ENCODE data around the gene SHE.

The SHE gene

GRCh38 chr1:154456631-154457030 lies 45.6 kb downstream of the SHE start:
- Histone ChIP-seq H3K36me3 (ENCODE audit: insufficient read depth, low read depth, low read length) (no peaks in the 10 kb centered on the region), H3K4me3 (ENCODE audit: low read length) (no peak overlapping the region), H3K4me1 (ENCODE audit: insufficient read depth, low read length) (no peaks in the 10 kb centered on the region), H3K27ac (ENCODE audit: low read length) (no peak overlapping the region), H3K9ac (ENCODE audit: low read depth, low read length) (no peak overlapping the region), H3K9me3 (ENCODE audit: insufficient read depth, low read depth, low read length) (no peaks in the 10 kb centered on the region), H3K27me3 (ENCODE audit: insufficient read depth, low read length) (no peaks in the 10 kb centered on the region)

DNA sequence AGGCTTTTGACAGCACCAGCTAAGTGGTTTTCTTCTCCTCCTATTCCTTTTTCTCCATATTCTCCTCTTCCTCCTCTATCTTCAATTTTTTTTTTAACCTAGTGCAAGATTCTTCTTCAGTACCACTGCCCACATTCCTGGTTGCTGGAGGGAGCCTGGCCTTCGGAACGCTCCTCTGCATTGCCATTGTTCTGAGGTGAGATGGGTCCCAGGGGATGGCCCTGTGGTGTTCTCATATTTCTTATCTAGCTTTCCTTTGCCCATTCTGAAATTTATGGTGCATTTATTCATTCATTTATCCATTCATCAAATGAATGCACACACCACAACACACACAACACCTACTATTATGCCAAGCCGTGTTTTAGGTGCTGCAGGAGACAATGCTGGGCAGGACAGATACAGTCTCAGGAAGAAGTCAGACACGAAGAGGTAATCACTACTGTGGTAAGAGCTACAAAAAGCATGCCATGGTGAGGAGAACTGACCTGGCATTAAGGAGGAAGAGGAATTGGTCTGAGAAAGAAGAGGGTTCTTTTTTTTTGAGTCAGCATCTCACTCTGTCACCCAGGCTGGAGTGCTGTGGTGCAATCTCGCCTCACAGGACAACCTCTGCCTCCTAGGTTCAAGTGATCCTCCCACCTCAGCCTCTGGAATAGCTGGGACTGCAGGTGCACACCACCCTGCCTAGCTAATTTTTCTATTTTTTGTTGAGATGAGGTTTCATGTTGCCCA lies 47.7 kb downstream of the SHE start:
- Histone ChIP-seq H3K9me3 (ENCODE audit: insufficient read depth, low read depth, low read length) (no peaks in the 10 kb centered on the region), H3K36me3 (ENCODE audit: insufficient read depth, low read depth, low read length) (no peaks in the 10 kb centered on the region), H3K4me1 (ENCODE audit: insufficient read depth, low read length) (no peaks in the 10 kb centered on the region), H3K27ac (ENCODE audit: low read length) (no peak overlapping the region), H3K27me3 (ENCODE audit: insufficient read depth, low read length) (no peaks in the 10 kb centered on the region), H3K9ac (ENCODE audit: low read depth, low read length) (no peak overlapping the region), H3K4me3 (ENCODE audit: low read length) (no peak overlapping the region)

- H3K36me3 ChIP-seq (ENCODE audit: insufficient read depth, low read depth, low read length) = no peaks in the 10 kb centered on the region
- H3K4me1 ChIP-seq (ENCODE audit: insufficient read depth, low read length) = no peaks in the 10 kb centered on the region
- no peak overlapping the region for H3K9ac ChIP-seq (ENCODE audit: low read depth, low read length)
- H3K4me3 ChIP-seq (ENCODE audit: low read length) = no peak overlapping the region
- no peak overlapping the region for H3K27ac ChIP-seq (ENCODE audit: low read length)
- no peaks in the 10 kb centered on the region for H3K9me3 ChIP-seq (ENCODE audit: insufficient read depth, low read depth, low read length)
- H3K27me3 ChIP-seq (ENCODE audit: insufficient read depth, low read length) = no peaks in the 10 kb centered on the region
These were observed 48.4 kb downstream of the SHE start for GRCh38 chr1:154453574-154454352.

GRCh38 chr1:154453161-154453560 lies 49.1 kb downstream of the SHE start:
- Histone ChIP-seq H3K36me3 (ENCODE audit: insufficient read depth, low read depth, low read length) (no peaks in the 10 kb centered on the region), H3K9ac (ENCODE audit: low read depth, low read length) (no peak overlapping the region), H3K27me3 (ENCODE audit: insufficient read depth, low read length) (no peaks in the 10 kb centered on the region), H3K9me3 (ENCODE audit: insufficient read depth, low read depth, low read length) (no peaks in the 10 kb centered on the region), H3K4me1 (ENCODE audit: insufficient read depth, low read length) (no peaks in the 10 kb centered on the region), H3K4me3 (ENCODE audit: low read length) (no peak overlapping the region), H3K27ac (ENCODE audit: low read length) (no peak overlapping the region)

- Histone ChIP-seq H3K36me3 (ENCODE audit: insufficient read depth, low read depth, low read length) (no peaks in the 10 kb centered on the region), H3K9ac (ENCODE audit: low read depth, low read length) (no peak overlapping the region), H3K9me3 (ENCODE audit: insufficient read depth, low read depth, low read length) (no peaks in the 10 kb centered on the region), H3K27ac (ENCODE audit: low read length) (no peak overlapping the region), H3K4me1 (ENCODE audit: insufficient read depth, low read length) (no peaks in the 10 kb centered on the region), H3K27me3 (ENCODE audit: insufficient read depth, low read length) (no peaks in the 10 kb centered on the region), H3K4me3 (ENCODE audit: low read length) (no peak overlapping the region)
These were observed 53.8 kb downstream of the SHE start for GRCh38 chr1:154448331-154448811.

DNA sequence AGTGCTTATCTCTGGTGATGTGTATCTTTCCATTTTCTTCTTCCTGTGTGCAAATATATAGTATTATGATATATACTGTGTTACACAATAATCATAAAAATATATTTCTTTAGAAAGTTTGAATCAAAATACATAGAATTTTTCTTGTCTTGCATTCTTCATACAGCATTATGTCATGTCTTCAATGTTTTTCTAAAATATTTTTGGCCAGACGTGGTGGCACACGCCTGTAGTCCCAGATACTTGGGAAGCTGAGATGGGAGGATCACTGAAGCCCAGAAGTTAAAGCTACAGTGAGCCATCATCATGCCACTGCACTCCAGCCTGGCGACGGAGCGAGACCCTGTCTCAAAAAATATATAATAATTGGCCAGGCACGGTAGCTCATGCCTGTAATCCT lies 55.4 kb downstream of the SHE start:
- Histone ChIP-seq H3K4me1 (ENCODE audit: insufficient read depth, low read length) (peaks cover 4% of the 10 kb centered on the region; the same call in 1 of the 2 replicates), H3K27ac (ENCODE audit: low read length) (no peak overlapping the region), H3K36me3 (ENCODE audit: insufficient read depth, low read depth, low read length) (no peaks in the 10 kb centered on the region), H3K9ac (ENCODE audit: low read depth, low read length) (no peak overlapping the region), H3K4me3 (ENCODE audit: low read length) (no peak overlapping the region), H3K27me3 (ENCODE audit: insufficient read depth, low read length) (no peaks in the 10 kb centered on the region), H3K9me3 (ENCODE audit: insufficient read depth, low read depth, low read length) (no peaks in the 10 kb centered on the region)

- H3K4me3 ChIP-seq (ENCODE audit: low read length) = no peak overlapping the region
- no peaks in the 10 kb centered on the region for H3K27me3 ChIP-seq (ENCODE audit: insufficient read depth, low read length)
- H3K27ac ChIP-seq (ENCODE audit: low read length) = no peak overlapping the region
- no peaks in the 10 kb centered on the region for H3K36me3 ChIP-seq (ENCODE audit: insufficient read depth, low read depth, low read length)
- no peaks in the 10 kb centered on the region for H3K9me3 ChIP-seq (ENCODE audit: insufficient read depth, low read depth, low read length)
- H3K4me1 ChIP-seq (ENCODE audit: insufficient read depth, low read length) = peaks cover 7% of the 10 kb centered on the region; the same call in 1 of the 2 replicates
- no peak overlapping the region for H3K9ac ChIP-seq (ENCODE audit: low read depth, low read length)
These were observed 55.9 kb downstream of the SHE start for GRCh38 chr1:154446292-154446691.

GRCh38 chr1:154445040-154445472 lies 57.2 kb downstream of the SHE start:
- Histone ChIP-seq H3K4me1 (ENCODE audit: insufficient read depth, low read length) (peaks cover 7% of the 10 kb centered on the region; the same call in 1 of the 2 replicates), H3K9ac (ENCODE audit: low read depth, low read length) (no peak overlapping the region), H3K27me3 (ENCODE audit: insufficient read depth, low read length) (no peaks in the 10 kb centered on the region), H3K27ac (ENCODE audit: low read length) (no peak overlapping the region), H3K36me3 (ENCODE audit: insufficient read depth, low read depth, low read length) (no peaks in the 10 kb centered on the region), H3K9me3 (ENCODE audit: insufficient read depth, low read depth, low read length) (no peaks in the 10 kb centered on the region), H3K4me3 (ENCODE audit: low read length) (no peak overlapping the region)

- no peak overlapping the region for H3K4me3 ChIP-seq (ENCODE audit: low read length)
- H3K9me3 ChIP-seq (ENCODE audit: insufficient read depth, low read depth, low read length) = no peaks in the 10 kb centered on the region
- H3K27ac ChIP-seq (ENCODE audit: low read length) = no peak overlapping the region
- H3K4me1 ChIP-seq (ENCODE audit: insufficient read depth, low read length) = peaks cover 7% of the 10 kb centered on the region; the same call in 1 of the 2 replicates
- H3K9ac ChIP-seq (ENCODE audit: low read depth, low read length) = no peak overlapping the region
- H3K36me3 ChIP-seq (ENCODE audit: insufficient read depth, low read depth, low read length) = no peaks in the 10 kb centered on the region
- H3K27me3 ChIP-seq (ENCODE audit: insufficient read depth, low read length) = no peaks in the 10 kb centered on the region
These were observed 58.8 kb downstream of the SHE start for GRCh38 chr1:154443274-154444013.

GRCh38 chr1:154442006-154442740 lies 60.0 kb downstream of the SHE start:
- no peaks in the 10 kb centered on the region for H3K9me3 ChIP-seq (ENCODE audit: insufficient read depth, low read depth, low read length)
- H3K36me3 ChIP-seq (ENCODE audit: insufficient read depth, low read depth, low read length) = no peaks in the 10 kb centered on the region
- peaks cover 7% of the 10 kb centered on the region; the same call in 1 of the 2 replicates for H3K4me1 ChIP-seq (ENCODE audit: insufficient read depth, low read length)
- H3K27ac ChIP-seq (ENCODE audit: low read length) = no peak overlapping the region
- H3K9ac ChIP-seq (ENCODE audit: low read depth, low read length) = no peak overlapping the region
- H3K27me3 ChIP-seq (ENCODE audit: insufficient read depth, low read length) = no peaks in the 10 kb centered on the region
- H3K4me3 ChIP-seq (ENCODE audit: low read length) = no peak overlapping the region

Measured in iPS-20b (cell line).